H1 (cell line): ENCODE results near the gene RSBN1. TPM values are rescaled to one million over a fixed set of nuclear protein-coding genes. Genes with fewer than 3 reads are reported as not detected.

Source experiments
- CTCF ChIA-PET: fragments of 300-600 bp; sonication (Branson Sonifier 250); formaldehyde crosslinking; loops from one replicate; lab custom pipeline; 2021; ENCODE audit not compliant: partially characterized antibody; lab: Charles Lee
- POLR2A ChIA-PET: fragments of 300-600 bp; sonication (Branson Sonifier 250); formaldehyde crosslinking; loops from one replicate; lab custom pipeline; 2021; ENCODE audit warnings: inconsistent platforms; ENCODE audit not compliant: partially characterized antibody; lab: Charles Lee
- DNase-seq, 2 experiments: peaks; one replicate each; pipeline versions ENCODE4 v3.0.0 to v3.0.0-alpha.2; 2010 to 2022; ENCODE audit warnings: low spot score in 2 of 2, low read depth in 1 of 2, mixed read lengths in 1 of 2
- FAIRE-seq: peaks from 2 replicates; lab custom pipeline; 2011; peaks lifted over from hg19 to GRCh38; lab: Jason Lieb, UNC
- H2AFZ ChIP-seq: 2 replicates; pipeline ENCODE4 v1.8.1; 2012; ENCODE audit warnings: low read length, inconsistent platforms
- H2AK5ac ChIP-seq: 2 replicates; pipeline ENCODE4 v1.6.1; 2013; ENCODE audit warnings: low read depth, low read length
- H2BK120ac ChIP-seq: replicated peaks from 2 replicates; pipeline ENCODE3; 2013; ENCODE audit warnings: low read depth, low read length, inconsistent platforms
- H2BK12ac ChIP-seq: 2 replicates; pipeline ENCODE4 v1.6.1; 2013; ENCODE audit warnings: low read depth, low read length
- H2BK15ac ChIP-seq: 2 replicates; pipeline ENCODE4 v1.6.1; 2013; ENCODE audit warnings: low read length
- H2BK20ac ChIP-seq: 2 replicates; pipeline ENCODE4 v1.6.1; 2013; ENCODE audit warnings: low read length
- H2BK5ac ChIP-seq: 2 replicates; pipeline ENCODE4 v1.6.1; 2013; ENCODE audit warnings: low read depth, low read length
- H3K14ac ChIP-seq: 2 replicates; pipeline ENCODE4 v1.6.1; 2013; ENCODE audit warnings: inconsistent platforms; ENCODE audit not compliant: insufficient read length
- H3K18ac ChIP-seq: 2 replicates; pipeline ENCODE4 v1.6.1; 2013; ENCODE audit warnings: low read length; ENCODE audit errors: extremely low read depth
- H3K23ac ChIP-seq: 2 replicates; pipeline ENCODE4 v1.6.1; 2013; ENCODE audit warnings: inconsistent platforms; ENCODE audit not compliant: insufficient read length
- H3K23me2 ChIP-seq: 2 replicates; pipeline ENCODE4 v1.6.1; 2013; ENCODE audit warnings: low read depth, low read length
- H3K27ac ChIP-seq: 2 replicates; pipeline ENCODE4 v1.6.1; 2011; ENCODE audit warnings: low read depth, low read length, inconsistent platforms
- H3K27me3 ChIP-seq, 4 experiments: replicated peaks in 1 of 4; 1 replicate in 1 of 4; 2 replicates in 3 of 4; pipeline versions ENCODE4 v1.6.1 to v1.8.1; 2011 to 2013; ENCODE audit warnings: low read length in 3 of 4, mild to moderate bottlenecking in 3 of 4, inconsistent platforms in 2 of 4, mixed read lengths in 2 of 4, moderate library complexity in 1 of 4; ENCODE audit not compliant: control insufficient read depth in 3 of 4, insufficient read depth in 3 of 4; ENCODE audit errors: extremely low read depth in 1 of 4
- H3K36me3 ChIP-seq, 4 experiments: 2 replicates each; pipeline versions ENCODE4 v1.6.1 to v1.8.1; 2011 to 2013; ENCODE audit warnings: mild to moderate bottlenecking in 4 of 4, low read length in 3 of 4, moderate library complexity in 2 of 4, control low read depth in 1 of 4, inconsistent platforms in 1 of 4; ENCODE audit not compliant: insufficient read depth in 4 of 4, control insufficient read depth in 2 of 4
- H3K4ac ChIP-seq: replicated peaks from 2 replicates; pipeline ENCODE3; 2013; ENCODE audit warnings: low read length, low read depth, mixed read lengths, inconsistent platforms; ENCODE audit not compliant: insufficient read length
- H3K4me1 ChIP-seq, 4 experiments: replicated peaks in 1 of 4; 1 replicate in 1 of 4; 2 replicates in 3 of 4; pipeline versions ENCODE4 v1.6.1 to v1.8.1; 2011 to 2013; ENCODE audit warnings: low read length in 3 of 4, inconsistent platforms in 2 of 4, mixed read lengths in 1 of 4; ENCODE audit not compliant: insufficient read depth in 4 of 4, control insufficient read depth in 3 of 4
- H3K4me2 ChIP-seq, 2 experiments: 2 replicates each; pipeline versions ENCODE4 v1.6.1 to v1.8.1; 2011 to 2013; ENCODE audit warnings: low read depth in 2 of 2, low read length in 2 of 2, control low read depth in 1 of 2, inconsistent platforms in 1 of 2, mild to moderate bottlenecking in 1 of 2; ENCODE audit not compliant: insufficient read depth in 1 of 2
- H3K4me3 ChIP-seq, 4 experiments: fragments of 200-600, 300-600 bp in 1 of 4; sonication (generic), shearing (Covaris generic), sonication (Bioruptor Twin) in 1 of 4; 2 replicates each; pipeline versions ENCODE4 v1.5.1 to v1.8.1; 2011 to 2016; ENCODE audit warnings: low read length in 4 of 4, low read depth in 3 of 4, control low read depth in 2 of 4, inconsistent platforms in 2 of 4, mild to moderate bottlenecking in 2 of 4, mixed read lengths in 1 of 4, moderate library complexity in 1 of 4; ENCODE audit not compliant: insufficient read depth in 2 of 4; ENCODE audit errors: extremely low read depth in 1 of 4
- H3K56ac ChIP-seq: replicated peaks from 2 replicates; pipeline ENCODE3; 2013; ENCODE audit warnings: low read depth, mild to moderate bottlenecking, mixed read lengths, low read length, inconsistent platforms; ENCODE audit not compliant: insufficient read length
- H3K79me1 ChIP-seq: 2 replicates; pipeline ENCODE4 v1.6.1; 2013; ENCODE audit warnings: low read depth, low read length, control low read depth
- H3K79me2 ChIP-seq, 2 experiments: 2 replicates each; pipeline versions ENCODE4 v1.6.1 to v1.8.1; 2012 to 2013; ENCODE audit warnings: low read length in 2 of 2, mild to moderate bottlenecking in 2 of 2, inconsistent platforms in 1 of 2; ENCODE audit not compliant: insufficient read depth in 2 of 2, control insufficient read depth in 1 of 2
- H3K9ac ChIP-seq, 4 experiments: replicated peaks in 1 of 4; 1 replicate in 1 of 4; 2 replicates in 3 of 4; pipeline versions ENCODE4 v1.6.1 to v1.8.1; 2011 to 2013; ENCODE audit warnings: low read depth in 3 of 4, low read length in 3 of 4, control low read depth in 2 of 4, mild to moderate bottlenecking in 2 of 4, moderate library complexity in 2 of 4, inconsistent platforms in 1 of 4; ENCODE audit errors: extremely low read depth in 1 of 4
- H3K9me3 ChIP-seq, 2 experiments: 2 replicates each; pipeline versions ENCODE4 v1.6.1 to v1.8.1; 2012 to 2013; ENCODE audit warnings: mild to moderate bottlenecking in 2 of 2, moderate library complexity in 2 of 2, control low read depth in 1 of 2, inconsistent platforms in 1 of 2, low read depth in 1 of 2, low read length in 1 of 2, mixed read lengths in 1 of 2; ENCODE audit not compliant: insufficient read depth in 2 of 2
- H4K20me1 ChIP-seq, 2 experiments: replicated peaks in 1 of 2; 2 replicates each; pipeline versions ENCODE3 to v1.8.1; 2011 to 2013; ENCODE audit warnings: inconsistent platforms in 2 of 2, low read length in 2 of 2, mild to moderate bottlenecking in 1 of 2; ENCODE audit not compliant: insufficient read depth in 2 of 2, control insufficient read depth in 1 of 2
- H4K5ac ChIP-seq: 2 replicates; pipeline ENCODE4 v1.6.1; 2013; ENCODE audit warnings: low read length, low read depth, mixed read lengths, inconsistent platforms; ENCODE audit not compliant: insufficient read length
- H4K8ac ChIP-seq: 2 replicates; pipeline ENCODE4 v1.8.0; 2013; ENCODE audit warnings: mild to moderate bottlenecking, moderate library complexity, low read length, inconsistent platforms; ENCODE audit not compliant: insufficient read depth; ENCODE audit errors: extremely low read depth
- H4K91ac ChIP-seq: replicated peaks from 2 replicates; pipeline ENCODE3; 2013; ENCODE audit warnings: low read length, mixed read lengths, inconsistent platforms; ENCODE audit not compliant: insufficient read length
- GTF2F1 ChIP-seq: IDR thresholded peaks from 2 replicates; pipeline ENCODE4 v1.6.1; 2012; ENCODE audit warnings: low read depth, low read length, improper control_type of control experiment, borderline replicate concordance
- polyA plus RNA-seq, 7 experiments: library from polyadenylated mRNA; depleted of rRNA in 3 of 7; stranded (reverse) in 5 of 7; unstranded in 2 of 7; fragments of >200 nt in 5 of 7; fragments of 200-250 nt in 2 of 7; gene quantifications; 1 replicate in 5 of 7; 2 replicates in 1 of 7; 4 replicates in 1 of 7; pipeline versions ENCODE4 v1.2.1 to v1.2.3, GENCODE V29; 2011 to 2013; ENCODE audit warnings: missing spikeins in 2 of 7, mixed read lengths in 2 of 7
- total RNA-seq: library from RNA; stranded (reverse); fragmentation: NEBNext Ultra II Directional; extraction: Animal tissue kit (Norgen Biotek cat#: 25700); gene quantifications from 2 replicates; pipeline ENCODE4 v1.2.1, GENCODE V29; 2021

The RSBN1 gene
- total and polyA plus RNA-seq, 2 of the 8 experiments (the other 6 are each of a cell fraction or from before 2014, with no cell fraction given), result 4.2 to 17.6 TPM

DNA sequence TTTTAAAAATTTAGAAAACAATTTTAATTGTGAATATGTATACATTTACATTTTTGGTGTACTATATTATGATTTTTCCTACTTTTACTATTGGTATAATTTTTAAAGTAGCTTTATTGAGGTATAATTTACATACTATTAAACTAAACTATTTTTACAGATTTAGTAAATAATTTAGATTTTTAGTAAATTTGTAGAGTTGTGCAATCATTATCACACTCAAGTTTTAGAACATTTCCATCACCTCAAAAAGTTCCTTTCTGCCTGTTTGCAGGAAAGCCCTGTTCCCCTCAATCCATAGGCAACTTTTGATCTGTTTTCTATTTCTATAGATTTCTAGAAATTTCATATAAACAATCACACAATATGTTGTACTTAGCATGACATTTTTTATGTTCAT is 61.2 kb downstream of the RSBN1 start:
- DNase-seq (no peak), FAIRE-seq (no peak)
- Histone ChIP-seq H2BK5ac (no peak overlapping the region), H2BK12ac (no peak overlapping the region), H4K8ac (no peak overlapping the region), H3K9ac (no peak overlapping the region), H2BK120ac (no peak overlapping the region), H3K36me3 (peaks cover 0 to 17% (median 2%) of the 10 kb centered on the region in 4 experiments; a peak in 3 of 8 replicates), H3K18ac (no peak overlapping the region), H4K5ac (no peak overlapping the region), H3K56ac (no peak overlapping the region), H3K4me1 (no peaks in the 10 kb centered on the region), H3K4ac (no peak overlapping the region), H4K91ac (no peak overlapping the region), H2AFZ (no peak overlapping the region), H3K27ac (no peak overlapping the region), H3K79me1 (no peaks in the 10 kb centered on the region), H4K20me1 (peaks cover 0 to 2% of the 10 kb centered on the region in 2 experiments), H3K27me3 (no peaks in the 10 kb centered on the region), H3K23me2 (no peaks in the 10 kb centered on the region), H2AK5ac (no peak overlapping the region), H3K79me2 (no peaks in the 10 kb centered on the region), H3K9me3 (peaks cover 0 to 2% of the 10 kb centered on the region in 2 experiments; a peak in 1 of 4 replicates), H3K23ac (no peak overlapping the region), H3K14ac (no peak overlapping the region), H2BK15ac (no peak overlapping the region), H3K4me2 (no peak overlapping the region), H2BK20ac (no peak overlapping the region), H3K4me3 (no peak overlapping the region)
- ChIA-PET CTCF (interaction anchor here (1.1 kb wide), 1 partner anchor 53 kb away, joined by 3 read pairs; no protein-coding TSS in a partner anchor), POLR2A (no interaction called here)
- TF ChIP-seq GTF2F1, result no peak
